ENCODE results near the gene ENPEP. TPM values are rescaled to one million over a fixed set of nuclear protein-coding genes. Genes with fewer than 3 reads are reported as not detected.
"Not testable (repeated sequence)": the region's sequence is repeated elsewhere in the genome, so short reads cannot be mapped to it uniquely, and the experiment has no call there.

Gene ENPEP
- total RNA-seq, 6 donors from 2014 or later = 0.49 to 10.6 (median 6.1) TPM

GRCh38 chr4:110484767-110485166 is 8.8 kb downstream of the ENPEP start:
- WGBS, 2 donors = 62 to 67% methylated on average over 5 of the region's 5 CpGs
- no peaks in the 10 kb centered on the region for H3K9me3 ChIP-seq
- no peak overlapping the region for H3K27ac ChIP-seq
- H3K4me1 ChIP-seq = peaks cover 0 to 2% (median 0%) of the 10 kb centered on the region in 4 donors
- peak in 1 of 2 donors; percentile 13 for DNase-seq
- no peak for ATAC-seq (ENCODE audit: low FRiP score in 2 of 2)
- H3K4me3 ChIP-seq = no peak overlapping the region
- no peak for TF ChIP-seq EP300 (IDR thresholded peaks at IDR 0.05)
- no peak for TF ChIP-seq POLR2A (IDR thresholded peaks at IDR 0.05)
- no peak for TF ChIP-seq CTCF (IDR thresholded peaks at IDR 0.05)
- TF ChIP-seq POLR2AphosphoS5 (IDR thresholded peaks at IDR 0.05) = no peak
- H3K27me3 ChIP-seq = no peaks in the 10 kb centered on the region
- no peaks in the 10 kb centered on the region for H3K36me3 ChIP-seq

GRCh38 chr4:110485452-110485851 is 9.5 kb downstream of the ENPEP start:
- H3K4me3 ChIP-seq = no peak overlapping the region
- no peaks in the 10 kb centered on the region for H3K27me3 ChIP-seq
- H3K27ac ChIP-seq = no peak overlapping the region
- TF ChIP-seq POLR2A (IDR thresholded peaks at IDR 0.05) (no peak), EP300 (IDR thresholded peaks at IDR 0.05) (no peak)
- no peaks in the 10 kb centered on the region for H3K9me3 ChIP-seq
- H3K4me1 ChIP-seq = peaks cover 0 to 2% (median 0%) of the 10 kb centered on the region in 4 donors
- no peaks in the 10 kb centered on the region for H3K36me3 ChIP-seq
- ATAC-seq (ENCODE audit: low FRiP score in 2 of 2) (no peak), DNase-seq (no peak)
- WGBS, 2 donors = 31 to 33% methylated on average over 1 of the region's 1 CpG

GRCh38 chr4:110486256-110486655 is 10.3 kb downstream of the ENPEP start:
- no peak for ATAC-seq (ENCODE audit: low FRiP score in 2 of 2)
- no peak for TF ChIP-seq POLR2A (IDR thresholded peaks at IDR 0.05)
- no peak for TF ChIP-seq EP300 (IDR thresholded peaks at IDR 0.05)
- no peak for TF ChIP-seq CTCF (IDR thresholded peaks at IDR 0.05)
- H3K9me3 ChIP-seq = no peaks in the 10 kb centered on the region
- H3K4me3 ChIP-seq = no peak overlapping the region
- no peak overlapping the region for H3K27ac ChIP-seq
- peaks cover 0 to 2% (median 0%) of the 10 kb centered on the region in 4 donors for H3K4me1 ChIP-seq
- no peaks in the 10 kb centered on the region for H3K36me3 ChIP-seq
- no peaks in the 10 kb centered on the region for H3K27me3 ChIP-seq
- 45 to 52% methylated on average over 4 of the region's 4 CpGs for WGBS, 2 donors
- no peak for DNase-seq

GRCh38 chr4:110486850-110487249 is 10.9 kb downstream of the ENPEP start:
- H3K4me1 ChIP-seq; H3K27me3 ChIP-seq; H3K9me3 ChIP-seq; H3K36me3 ChIP-seq; ATAC-seq (ENCODE audit: low FRiP score in 2 of 2); H3K4me3 ChIP-seq; H3K27ac ChIP-seq; DNase-seq: not testable (repeated sequence)
- WGBS, 2 donors = 69 to 72% methylated on average over 4 of the region's 4 CpGs

GRCh38 chr4:110487873-110488272 is 11.9 kb downstream of the ENPEP start:
- TF ChIP-seq POLR2AphosphoS5 (IDR thresholded peaks at IDR 0.05) (no peak), POLR2A (IDR thresholded peaks at IDR 0.05) (no peak), CTCF (IDR thresholded peaks at IDR 0.05) (no peak), EP300 (IDR thresholded peaks at IDR 0.05) (no peak)
- Histone ChIP-seq H3K27ac (no peak overlapping the region), H3K27me3 (no peaks in the 10 kb centered on the region), H3K4me1 (peaks cover 0 to 2% (median 0%) of the 10 kb centered on the region in 4 donors), H3K9me3 (no peaks in the 10 kb centered on the region), H3K36me3 (no peaks in the 10 kb centered on the region), H3K4me3 (no peak overlapping the region)
- ATAC-seq (ENCODE audit: low FRiP score in 2 of 2) = peak in 1 of 2 donors; percentile 57
- DNase-seq = no peak

- Histone ChIP-seq H3K27me3 (no peaks in the 10 kb centered on the region), H3K4me1 (peaks cover 0 to 2% (median 0%) of the 10 kb centered on the region in 4 donors), H3K4me3 (no peak overlapping the region), H3K9me3 (no peaks in the 10 kb centered on the region), H3K27ac (no peak overlapping the region), H3K36me3 (no peaks in the 10 kb centered on the region)
- DNase-seq (no peak), ATAC-seq (ENCODE audit: low FRiP score in 2 of 2) (no peak)
- 69 to 76% methylated on average over 6 of the region's 6 CpGs for WGBS, 2 donors
- no peak for TF ChIP-seq POLR2A (IDR thresholded peaks at IDR 0.05)
- TF ChIP-seq POLR2AphosphoS5 (IDR thresholded peaks at IDR 0.05) = no peak
- no peak for TF ChIP-seq CTCF (IDR thresholded peaks at IDR 0.05)
- TF ChIP-seq EP300 (IDR thresholded peaks at IDR 0.05) = no peak
Measured at GRCh38 chr4:110489901-110490508, 14.1 kb downstream of the ENPEP start.

Measured in upper lobe of left lung (tissue), 6 donors.